Posterior cingulate gyrus (tissue), 11 donors: ENCODE data around the gene MCM9.
"Not testable (repeated sequence)": the region's sequence is repeated elsewhere in the genome, so short reads cannot be mapped to it uniquely, and the experiment has no call there.

Experiments used
- DNase-seq, 10 donors: peaks; one replicate each; pipeline versions ENCODE4 v3.0.0 to v3.0.0-alpha.2; 2020 to 2021; ENCODE audit warnings: mixed read lengths in 3 of 10
- intact Hi-C: fragments of 100-400 bp; cut with DNase I; formaldehyde crosslinking; loops from one replicate; pipeline ENCODE4 v1.15.1; 2023

Gene MCM9

DNA sequence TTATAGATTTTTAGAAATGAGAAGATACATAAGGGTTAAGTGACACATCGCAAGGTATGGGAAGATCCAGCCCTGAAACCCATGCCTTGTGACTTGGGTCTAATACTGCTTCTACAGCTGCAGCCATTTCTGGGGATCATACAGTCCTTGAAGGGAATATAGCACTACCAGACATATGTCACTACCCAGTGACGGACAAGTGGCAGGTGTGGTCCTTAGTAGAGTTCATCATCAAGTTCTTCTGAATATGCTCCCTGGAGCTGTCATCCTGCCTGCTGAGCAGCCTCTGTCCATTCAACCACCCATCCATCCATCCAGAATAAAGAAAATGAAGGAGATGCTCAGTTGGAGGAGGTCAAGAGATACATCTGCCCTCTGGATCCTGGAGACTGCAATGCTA is 159.6 kb downstream of the MCM9 start:
- DNase-seq = no peak

DNA sequence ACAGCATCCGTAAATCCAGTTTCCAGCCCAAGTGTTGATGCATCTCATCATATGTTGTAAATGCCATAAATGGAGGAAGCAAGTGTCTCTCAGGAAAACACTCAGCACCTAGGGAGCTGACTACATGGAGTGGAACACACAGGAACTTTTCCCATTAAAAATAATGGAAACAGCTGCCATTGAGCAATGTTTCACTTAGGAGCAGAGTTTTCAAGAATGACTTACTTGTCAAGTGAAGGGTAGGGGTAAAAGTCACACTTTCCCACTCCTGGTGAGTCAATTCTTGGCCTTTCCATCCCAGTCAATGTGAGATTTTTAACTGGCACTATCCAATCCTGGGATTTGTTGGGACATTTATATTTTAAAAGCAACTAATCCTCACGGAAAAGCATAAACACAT is 160.4 kb downstream of the MCM9 start:
- intact Hi-C loops = loop anchor here (10.0 kb wide), 1 partner anchor 120 kb away; the partner anchor contains the start of gene CEP85L
- no peak for DNase-seq

More for the DNA sequence above, 159.6 kb downstream of the MCM9 start:
- intact Hi-C loops = loop anchor here (5.0 to 10.0 kb wide), 2 partner anchors 121 to 493 kb away; partner anchors contain the start of gene CEP85L

DNA sequence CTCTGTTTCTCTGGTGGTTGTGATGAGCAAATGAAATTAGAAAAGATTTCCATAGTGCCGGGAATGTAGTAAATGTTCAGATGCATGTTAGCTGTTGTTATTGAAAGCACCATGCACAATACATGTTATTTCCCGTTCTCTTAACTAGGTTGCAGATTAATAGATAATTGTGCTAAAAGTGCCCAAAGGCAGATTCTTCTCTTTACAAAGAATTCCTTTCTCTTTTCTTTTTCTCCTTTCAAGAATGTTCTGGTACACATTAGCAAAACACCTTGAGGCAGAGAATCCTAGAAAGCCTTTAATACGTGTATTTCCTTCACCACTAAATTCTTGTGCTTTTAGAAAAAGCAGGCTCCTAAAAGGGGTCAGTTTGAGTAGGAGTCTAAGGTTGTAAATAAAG is 162.1 kb downstream of the MCM9 start:
- DNase-seq = no peak
- intact Hi-C loops = loop anchor here (10.0 kb wide), 1 partner anchor 118 kb away; the partner anchor contains the start of gene CEP85L

DNA sequence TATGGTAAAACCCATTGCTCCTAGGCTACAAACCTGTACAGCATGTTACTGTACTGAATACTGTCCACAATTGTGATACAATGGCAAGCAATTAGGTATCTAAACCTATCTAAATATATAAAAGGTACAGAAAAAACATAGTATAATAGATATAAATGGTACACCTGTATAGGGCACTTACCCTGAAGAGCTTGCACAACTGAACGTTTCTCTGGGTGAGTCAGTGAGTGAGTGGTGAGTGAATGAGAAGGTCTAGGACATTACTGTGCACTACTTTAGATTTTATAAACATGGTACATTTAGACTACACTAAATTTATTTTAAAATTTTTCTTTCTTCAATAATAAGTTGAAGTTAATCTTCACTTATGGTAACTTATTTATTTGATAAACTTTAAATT is 163.7 kb downstream of the MCM9 start:
- intact Hi-C loops = loop anchor here (10.0 kb wide), 1 partner anchor 116 kb away; the partner anchor contains the start of gene CEP85L
- no peak for DNase-seq

DNA sequence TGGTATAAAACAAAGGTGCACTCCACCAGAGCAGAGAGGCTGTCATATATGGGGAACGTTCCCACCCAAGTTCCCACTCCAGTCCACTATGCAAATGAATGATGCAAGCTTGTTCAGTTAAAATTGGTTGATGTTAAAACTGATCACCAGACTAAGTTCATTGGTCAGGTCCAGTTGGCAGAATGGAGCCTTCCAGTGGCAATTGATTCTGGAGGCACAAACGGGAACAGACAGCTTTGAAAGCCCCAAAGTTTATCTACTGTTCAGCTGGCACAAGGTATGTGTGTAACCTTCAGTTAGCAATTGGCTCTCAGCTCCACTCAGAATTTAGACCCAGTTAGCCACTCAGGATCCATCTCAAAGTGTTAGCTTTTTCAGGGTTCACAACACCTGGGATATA is 164.1 kb downstream of the MCM9 start:
- intact Hi-C loops = loop anchor here (10.0 kb wide), 1 partner anchor 116 kb away; the partner anchor contains the start of gene CEP85L
- no peak for DNase-seq

DNA sequence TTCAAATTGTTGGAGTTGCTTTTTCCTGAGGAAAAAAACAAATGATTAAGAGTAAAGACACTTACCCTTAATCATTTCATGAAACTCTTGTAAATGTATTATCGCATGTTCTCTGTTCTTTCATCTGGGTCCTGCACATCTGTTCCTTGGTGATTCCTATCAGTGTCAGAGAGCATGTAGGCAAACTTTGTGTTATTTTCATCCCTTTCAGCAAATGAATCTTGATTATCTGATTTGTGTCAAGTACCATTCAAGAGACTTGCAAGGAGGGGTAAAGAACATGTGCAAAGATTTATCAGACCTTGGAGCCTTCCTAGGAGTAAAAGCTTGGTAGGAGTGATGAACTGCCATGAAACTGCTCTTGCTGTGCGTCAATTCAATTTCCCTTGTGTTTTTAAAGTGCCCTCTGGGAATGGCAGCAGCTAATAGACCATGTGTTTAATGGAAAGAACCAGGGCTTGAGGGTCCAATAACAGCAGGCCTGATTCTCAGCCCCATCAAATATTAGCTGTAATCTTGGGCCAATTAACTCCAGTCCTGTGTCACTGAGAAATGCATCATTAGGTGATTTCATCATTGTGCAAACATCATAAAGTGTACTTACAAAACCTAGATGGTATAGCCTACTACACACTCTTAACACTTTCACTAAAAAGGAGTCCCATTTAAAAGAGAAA is 164.7 kb downstream of the MCM9 start:
- intact Hi-C loops = loop anchor here (10.0 kb wide), 1 partner anchor 115 kb away; the partner anchor contains the start of gene CEP85L
- no peak for DNase-seq

DNA sequence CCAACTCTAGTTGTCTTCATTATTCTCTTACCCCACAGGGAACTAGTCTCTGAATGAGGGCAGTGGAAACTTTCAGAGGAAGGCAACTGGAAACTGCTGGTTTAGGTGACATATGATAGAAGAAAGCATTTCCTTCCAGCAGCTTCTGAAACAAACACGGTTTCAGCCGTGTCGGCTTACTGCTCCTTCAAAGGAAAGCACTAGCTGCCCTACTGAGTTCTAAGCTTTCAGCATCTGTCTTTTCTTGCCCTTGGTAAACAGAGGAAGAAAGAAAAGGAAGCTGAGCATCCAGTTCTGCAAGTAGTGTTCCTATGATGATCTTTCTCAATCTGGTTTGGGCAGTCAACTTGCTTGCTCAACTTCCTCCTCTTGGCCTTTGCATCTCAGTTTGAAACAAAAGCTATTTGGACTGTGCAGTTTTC is 166.0 kb downstream of the MCM9 start:
- intact Hi-C loops = no loop called here
- no peak for DNase-seq

DNA sequence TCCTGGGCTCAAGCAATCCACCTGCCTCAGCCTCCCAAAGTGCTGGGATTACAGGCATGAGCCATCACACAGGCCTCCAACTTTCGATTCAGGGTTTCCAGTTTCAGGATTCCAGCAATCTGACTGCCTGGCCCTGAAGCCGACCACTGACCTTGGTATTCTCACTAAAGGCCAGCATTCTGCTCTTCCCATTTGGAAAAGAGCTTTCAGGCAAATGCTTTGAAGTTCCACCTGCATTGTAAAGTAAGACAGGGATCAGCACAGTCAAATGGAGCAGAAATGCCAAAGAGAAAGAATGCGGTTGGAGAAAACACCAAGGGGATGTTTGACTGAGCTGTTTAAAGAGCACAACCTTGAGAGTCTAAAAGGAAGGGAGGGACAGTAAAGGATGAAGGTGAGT is 166.5 kb downstream of the MCM9 start:
- intact Hi-C loops = no loop called here

DNA sequence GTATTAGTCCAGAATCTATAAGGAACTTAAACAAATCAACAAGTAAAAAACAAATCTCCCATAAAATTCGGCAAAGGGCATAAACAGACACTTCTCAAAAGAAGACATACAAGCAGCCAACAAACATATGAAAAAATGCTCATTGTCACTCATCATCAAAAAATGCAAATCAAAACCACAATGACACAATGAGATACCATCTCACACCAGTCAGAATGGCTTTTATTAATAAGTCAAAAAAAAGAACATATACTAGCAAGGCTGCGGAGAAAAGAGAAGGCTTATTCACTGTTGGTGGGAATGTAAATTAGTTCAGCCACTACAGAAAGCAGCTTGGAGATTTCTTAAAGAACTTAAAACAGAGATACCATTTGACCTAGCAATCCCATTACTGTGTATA is 169.6 kb downstream of the MCM9 start:
- DNase-seq, intact Hi-C loops: not testable (repeated sequence)

More for the DNA sequence above, 166.5 kb downstream of the MCM9 start:
- DNase-seq = no peak

DNA sequence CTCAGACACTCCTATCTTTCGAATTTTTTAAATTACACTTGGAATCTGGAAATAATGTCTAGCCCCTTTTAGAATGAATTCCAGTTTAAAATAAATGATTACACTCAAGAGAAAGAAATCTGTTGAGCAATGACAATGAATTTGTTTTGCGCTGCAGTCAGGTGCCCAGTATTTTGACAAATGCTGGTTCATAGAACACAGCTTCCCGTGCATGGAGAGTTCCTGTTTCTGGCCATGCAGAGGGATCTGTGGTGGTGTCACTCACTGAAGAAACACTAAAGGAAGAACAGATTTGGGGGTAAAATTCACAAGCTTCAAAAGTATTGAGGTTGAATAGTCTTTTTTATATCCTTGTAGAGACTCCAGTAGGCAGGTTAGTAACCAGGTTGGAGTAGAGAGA is 170.2 kb downstream of the MCM9 start:
- intact Hi-C loops = no loop called here
- DNase-seq = no peak
